GM12891 (cell line): ENCODE results near the gene TCP11L2.

Experiments
- PAX5 ChIP-seq: IDR thresholded peaks from 2 replicates; pipeline ENCODE4 v1.6.1; 2011; ENCODE audit warnings: low read length, moderate library complexity, mild to moderate bottlenecking; ENCODE audit not compliant: insufficient read depth, severe bottlenecking
- POLR2A ChIP-seq: IDR thresholded peaks from 2 replicates; pipeline ENCODE4 v1.6.1; 2011; ENCODE audit warnings: low read depth, low read length, control low read depth
- POLR2AphosphoS5 ChIP-seq: IDR thresholded peaks from 2 replicates; pipeline ENCODE4 v1.6.1; 2011; ENCODE audit warnings: low read depth, low read length, control low read depth
- TAF1 ChIP-seq: IDR thresholded peaks from 2 replicates; pipeline ENCODE4 v1.6.1; 2011; ENCODE audit warnings: low read depth, low read length, control low read depth

- no peak for TF ChIP-seq POLR2AphosphoS5
- TF ChIP-seq POLR2A: no peak
- TF ChIP-seq PAX5: no peak
- no peak for TF ChIP-seq TAF1
Measured at GRCh38 chr12:106344131-106344530, 41.6 kb downstream of the TCP11L2 start.
